Activated naive CD4-positive, alpha-beta T cell treated with Interleukin-2 at 50 U/mL for 16 hours (primary cell): ENCODE data around the gene SMDT1.

Experiments used
- DNase-seq: peaks from one replicate; pipeline ENCODE4 v3.0.0-alpha.2; 2020

SMDT1 gene, protein sequence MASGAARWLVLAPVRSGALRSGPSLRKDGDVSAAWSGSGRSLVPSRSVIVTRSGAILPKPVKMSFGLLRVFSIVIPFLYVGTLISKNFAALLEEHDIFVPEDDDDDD

DNA sequence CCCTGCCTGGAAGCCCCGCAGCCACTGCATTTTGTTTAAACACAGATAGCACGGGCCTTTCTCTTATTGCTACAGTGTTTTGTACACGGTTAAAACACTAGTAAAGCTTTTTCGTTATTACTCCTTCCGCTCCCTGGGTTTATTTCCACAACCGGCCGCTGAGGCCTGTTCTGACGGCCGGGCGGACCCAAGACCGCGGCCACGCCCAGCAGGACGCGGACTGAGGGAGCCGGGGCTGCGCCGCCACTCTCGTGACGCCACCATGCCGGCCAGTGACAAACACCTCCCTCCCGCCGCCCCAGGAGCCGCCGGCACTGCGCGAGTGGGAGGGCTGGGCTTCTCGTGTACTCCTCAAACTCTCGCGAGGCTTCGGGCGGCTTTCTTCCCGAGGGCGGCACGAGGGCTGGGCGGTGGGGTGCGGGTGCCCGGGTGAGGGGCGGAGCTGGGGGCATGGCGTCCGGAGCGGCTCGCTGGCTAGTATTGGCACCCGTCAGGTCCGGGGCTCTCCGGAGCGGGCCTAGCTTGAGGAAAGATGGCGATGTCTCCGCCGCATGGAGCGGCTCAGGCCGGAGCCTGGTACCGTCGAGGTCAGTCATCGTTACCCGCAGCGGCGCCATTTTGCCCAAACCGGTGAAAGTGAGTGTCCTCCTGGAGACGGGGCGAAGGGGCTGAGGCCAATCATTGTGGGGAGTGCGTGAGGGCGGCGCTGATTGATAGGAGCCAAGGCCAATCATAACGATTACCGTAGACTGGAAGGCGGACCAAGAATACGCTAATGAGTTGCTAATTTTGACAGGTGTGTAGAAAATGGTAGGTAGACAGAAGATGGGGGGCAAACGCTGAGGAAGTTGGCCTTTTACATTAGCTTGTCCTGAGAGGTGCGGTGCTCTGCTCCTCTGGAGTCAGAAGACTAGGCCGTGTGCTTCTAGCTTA is at the start of gene SMDT1:
Gene SMDT1 (plus strand): TSS at position 382 of the 933 bp plus-strand sequence. CDS start 69 bp downstream, at position 451.
- peak; percentile 97 for DNase-seq

DNA sequence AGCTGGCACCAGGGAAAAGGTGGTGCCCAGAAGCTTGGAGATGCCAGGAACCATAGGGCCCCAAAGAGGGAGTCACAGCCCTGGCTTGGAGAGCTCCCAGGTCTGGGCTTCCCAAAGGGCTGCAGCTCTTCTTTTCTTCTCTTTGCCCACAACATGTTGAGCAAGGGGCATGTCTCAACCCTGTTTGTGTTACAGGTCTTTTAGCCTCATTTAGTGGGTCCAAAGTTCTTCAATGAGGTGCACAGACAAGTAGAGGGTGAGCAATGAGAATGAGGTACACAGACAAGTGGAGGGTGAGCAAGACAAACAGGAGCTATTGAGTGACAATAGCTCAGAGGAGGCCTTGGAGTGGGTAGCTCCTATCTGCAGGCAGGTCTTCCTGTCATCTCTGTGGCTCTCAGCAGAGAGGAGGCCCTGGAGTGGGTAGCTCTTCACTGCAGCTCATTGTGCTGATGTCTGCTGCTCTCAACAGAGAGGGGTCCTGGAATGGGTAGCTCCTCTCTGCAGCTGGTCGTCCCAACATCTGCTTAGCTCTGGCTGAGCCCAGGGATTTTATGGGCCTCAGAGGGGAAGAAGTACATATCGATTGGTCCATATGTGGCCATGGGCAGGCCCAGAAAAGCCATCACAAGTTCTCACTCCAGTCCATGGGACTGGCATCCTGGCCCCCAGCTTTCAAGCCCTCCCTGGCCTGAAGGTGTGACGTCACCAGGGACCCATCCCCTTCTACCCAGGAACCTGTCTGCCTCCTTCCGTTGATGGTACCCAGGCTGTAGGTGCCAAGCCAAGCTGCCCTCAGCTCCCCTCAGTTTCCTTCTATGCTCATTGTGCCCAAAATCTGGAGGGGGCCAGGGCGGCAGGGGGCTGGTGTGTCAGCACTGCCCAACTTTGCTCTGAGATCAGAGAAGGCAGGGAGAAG is 46.0 kb upstream of the SMDT1 start:
- DNase-seq, result no peak

DNA sequence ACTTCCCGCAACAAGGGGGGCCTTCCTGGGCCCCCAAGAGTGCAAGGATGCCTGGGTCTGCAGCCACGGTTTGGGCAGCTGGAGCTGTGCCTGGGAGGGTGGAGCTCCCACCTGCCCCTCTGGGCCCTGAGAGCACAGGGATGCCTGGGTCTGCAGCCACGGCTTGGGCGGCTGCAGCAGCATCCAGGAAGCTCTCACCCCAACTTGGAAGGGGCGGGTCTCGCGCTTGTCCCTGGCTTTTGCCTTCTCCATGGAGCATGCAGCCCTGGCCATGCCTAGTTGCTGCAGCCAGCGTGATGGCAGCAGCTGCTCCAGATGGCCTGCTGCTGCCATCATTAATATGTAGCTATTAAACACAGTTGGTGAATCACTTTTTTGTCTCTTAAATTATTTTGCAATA is 44.2 kb upstream of the SMDT1 start:
- DNase-seq, result no peak

DNA sequence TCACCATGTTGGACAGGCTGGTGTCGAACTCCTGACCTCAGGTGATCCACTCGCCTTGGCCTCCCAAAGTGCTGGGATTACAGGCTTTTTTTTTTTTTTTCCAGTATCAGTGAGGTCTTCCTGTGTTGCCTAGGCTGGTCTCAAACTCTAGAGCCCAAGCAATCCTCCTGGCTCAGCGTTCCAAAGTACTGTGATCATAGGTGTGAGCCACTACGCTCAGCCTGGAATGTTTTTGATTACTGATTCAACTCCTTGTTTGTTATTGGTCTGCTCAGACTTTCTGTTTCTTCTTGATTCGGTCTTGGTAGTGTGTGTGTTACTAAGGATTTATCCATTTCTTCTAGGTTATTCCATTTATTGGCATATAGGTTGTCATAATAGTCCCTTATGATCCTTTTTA is 40.2 kb upstream of the SMDT1 start:
- DNase-seq, result no peak

DNA sequence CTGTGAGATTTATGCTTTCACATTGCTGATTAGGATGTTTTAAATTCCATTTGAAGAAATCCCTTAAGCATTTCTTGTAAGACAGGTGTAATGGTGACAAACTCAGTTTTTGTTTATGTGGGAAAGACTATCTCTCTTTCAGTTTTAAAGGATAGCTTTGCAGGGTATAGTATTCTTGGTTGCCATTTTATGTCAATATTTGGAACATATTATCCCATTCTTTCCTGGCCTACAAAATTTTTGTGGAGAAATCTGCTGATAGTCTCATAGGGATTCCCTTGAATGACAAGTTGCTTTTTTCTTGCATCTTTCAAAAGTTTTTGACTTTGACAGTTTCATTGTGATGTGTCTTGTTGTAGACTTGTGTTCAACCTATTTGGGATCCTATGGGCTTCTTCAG is 37.7 kb upstream of the SMDT1 start:
- no peak for DNase-seq

DNA sequence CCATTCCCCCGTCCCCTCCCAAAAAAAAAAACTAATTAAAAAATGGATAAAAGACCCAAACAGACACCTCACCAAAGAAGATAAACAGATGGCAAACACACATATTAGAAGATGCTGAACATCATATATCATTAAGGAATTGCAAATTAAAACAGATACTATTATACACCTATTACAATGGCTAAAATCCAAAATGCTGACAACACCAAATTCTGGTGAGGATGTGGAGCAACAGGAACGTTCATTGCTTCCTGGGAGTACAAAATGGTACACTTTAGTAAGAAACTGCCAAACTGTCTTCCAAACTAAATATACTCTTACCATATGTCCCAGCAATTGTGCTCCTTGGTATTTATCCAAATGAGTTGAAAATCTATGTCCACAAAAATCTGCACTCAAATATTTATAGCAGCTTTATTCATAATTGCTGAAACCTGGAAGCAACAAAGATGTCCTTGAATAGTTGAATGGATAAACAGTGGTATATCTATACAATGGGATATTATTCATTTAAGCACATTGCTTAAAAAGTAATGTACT is 28.8 kb upstream of the SMDT1 start:
- DNase-seq, result no peak

DNA sequence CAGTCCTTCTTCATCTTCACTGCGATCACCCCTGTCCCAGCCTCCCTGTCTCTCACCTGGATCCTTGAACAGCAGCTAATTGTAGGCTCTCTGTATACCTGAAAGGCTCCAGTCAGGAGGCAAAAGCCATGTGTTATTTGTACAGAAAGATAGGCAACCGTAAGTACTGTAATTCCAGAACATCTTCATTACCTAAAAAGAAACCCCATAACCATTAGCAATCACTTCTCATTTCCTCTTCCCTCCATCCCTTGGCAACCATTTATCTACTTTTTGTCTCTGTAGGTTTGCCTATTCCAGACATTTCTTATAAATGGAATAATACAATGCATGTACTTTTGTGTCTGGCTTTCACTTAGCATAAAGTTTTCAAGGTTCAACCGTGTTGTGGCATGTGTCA is 26.7 kb upstream of the SMDT1 start:
- no peak for DNase-seq

DNA sequence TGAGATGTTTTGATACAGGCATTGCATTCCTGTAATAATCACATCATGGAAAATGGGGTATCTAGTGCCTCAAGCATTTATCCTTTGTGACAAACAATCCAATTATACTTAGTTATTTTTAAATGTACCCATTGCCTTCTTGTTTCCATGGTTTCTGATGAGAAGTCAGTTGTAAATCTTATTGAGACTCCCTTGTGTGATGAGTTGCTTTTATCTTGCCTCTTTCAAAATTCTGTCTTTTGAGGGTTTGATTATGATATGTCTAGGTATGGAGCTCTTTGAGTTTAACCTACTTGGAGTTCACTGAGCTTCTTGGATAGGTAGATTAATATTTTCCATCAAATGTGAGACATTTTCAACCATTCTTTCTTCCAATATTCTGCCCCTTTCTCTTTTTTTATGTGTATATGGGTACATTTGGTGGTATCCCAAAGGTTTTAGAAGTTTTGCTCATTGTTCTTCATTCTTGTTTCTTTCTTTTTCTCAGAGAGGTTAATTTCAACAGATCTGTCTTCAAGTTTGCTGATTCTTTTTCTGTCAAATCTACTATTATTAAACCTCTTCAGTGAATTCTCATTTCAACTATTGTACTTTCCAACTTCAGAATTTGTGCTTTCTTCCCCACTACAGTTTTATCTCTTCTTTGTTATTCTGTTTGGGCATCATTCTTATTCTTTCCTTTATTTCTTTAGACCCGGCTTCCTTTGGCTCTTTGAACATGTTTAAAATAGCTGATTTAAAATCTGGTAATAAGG is 22.6 kb upstream of the SMDT1 start:
- DNase-seq, result no peak

DNA sequence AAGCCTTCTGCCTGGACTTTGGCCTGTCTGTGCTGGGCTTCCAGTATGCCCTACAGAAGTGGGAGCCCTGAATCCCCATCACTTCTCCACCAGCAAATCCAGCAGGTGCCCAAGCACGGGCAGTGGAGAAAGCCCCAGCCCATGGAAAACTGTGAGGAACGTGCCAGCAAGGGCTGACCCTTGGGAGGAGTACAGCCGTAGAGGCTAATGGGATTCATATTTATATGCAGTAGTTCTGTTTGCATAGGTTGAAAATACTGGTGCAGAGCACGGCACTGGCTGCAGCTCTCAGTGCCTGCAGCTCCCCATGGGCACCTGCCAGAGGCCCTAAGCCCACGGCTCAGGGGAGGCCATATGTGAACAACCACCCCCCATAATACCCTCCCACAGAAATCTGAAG is 19.0 kb upstream of the SMDT1 start:
- no peak for DNase-seq

DNA sequence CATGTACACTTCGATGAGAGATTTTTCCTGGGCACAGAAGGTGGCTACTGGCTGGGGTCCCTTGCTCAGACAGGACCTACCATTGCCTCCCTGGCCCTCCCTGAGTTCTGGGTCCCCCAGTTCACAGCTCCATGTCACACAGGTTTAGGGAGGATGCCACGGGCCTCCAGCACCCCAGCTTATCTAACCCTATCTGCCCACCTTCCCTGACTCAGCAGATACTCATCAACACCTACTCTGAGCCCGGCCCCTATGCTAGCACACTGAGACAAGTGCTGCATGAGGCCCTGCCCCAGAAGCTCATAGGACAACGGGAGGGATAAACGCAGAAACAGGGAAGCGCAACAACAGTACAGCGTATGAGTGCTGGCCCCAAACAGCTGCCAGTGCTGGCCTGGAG is 18.5 kb upstream of the SMDT1 start:
- DNase-seq, result no peak

DNA sequence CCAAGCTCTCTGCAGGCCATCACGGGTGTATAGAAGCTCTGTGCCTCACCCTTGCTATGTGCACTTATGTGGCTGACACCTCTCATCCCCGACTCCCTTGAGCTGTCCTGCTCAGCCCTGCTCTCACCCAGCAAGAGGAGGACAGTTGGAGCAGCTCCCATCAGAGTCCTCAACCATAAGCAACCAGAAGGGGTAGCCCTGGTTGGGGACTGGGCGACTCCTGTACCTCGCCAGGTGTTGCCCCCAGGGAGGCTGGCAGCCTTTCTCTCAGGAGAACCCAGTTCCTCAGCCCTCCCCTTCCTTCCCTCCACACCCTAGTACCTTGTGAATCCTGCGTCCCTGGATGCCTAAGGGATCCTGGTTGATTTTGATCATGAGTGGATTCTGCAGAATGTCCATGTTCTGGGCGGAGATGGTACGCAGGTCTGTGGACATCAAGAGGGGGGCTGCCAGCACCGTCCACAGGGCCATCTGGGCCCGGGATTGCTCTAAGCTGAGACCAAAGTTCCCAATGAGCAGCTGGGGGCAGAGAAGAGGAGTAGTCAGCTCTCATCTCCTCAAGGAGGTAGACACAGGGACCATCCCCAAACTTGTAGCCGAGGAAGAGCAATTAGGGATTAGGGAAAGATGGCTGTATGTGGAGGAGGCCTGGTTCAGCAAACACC is 16.9 kb upstream of the SMDT1 start:
- no peak for DNase-seq

DNA sequence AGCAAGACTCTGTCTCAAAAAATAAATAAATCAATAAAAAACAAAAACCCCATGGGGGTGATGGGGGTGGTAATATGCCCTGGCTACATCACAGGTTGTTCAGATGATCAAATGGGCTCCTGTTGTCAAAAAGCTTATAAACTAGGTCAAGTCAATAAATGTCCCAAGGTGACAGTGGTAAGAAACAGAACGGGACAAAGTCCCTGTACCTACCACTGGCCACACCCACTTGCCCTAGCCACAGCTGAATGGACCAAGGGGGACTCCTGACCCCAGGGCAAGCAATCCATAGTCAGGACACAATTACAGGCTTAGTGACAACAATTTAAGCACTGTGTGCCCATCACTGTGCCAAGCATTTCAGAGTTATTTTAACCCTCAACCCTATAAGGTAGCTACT is 14.9 kb upstream of the SMDT1 start:
- no peak for DNase-seq

DNA sequence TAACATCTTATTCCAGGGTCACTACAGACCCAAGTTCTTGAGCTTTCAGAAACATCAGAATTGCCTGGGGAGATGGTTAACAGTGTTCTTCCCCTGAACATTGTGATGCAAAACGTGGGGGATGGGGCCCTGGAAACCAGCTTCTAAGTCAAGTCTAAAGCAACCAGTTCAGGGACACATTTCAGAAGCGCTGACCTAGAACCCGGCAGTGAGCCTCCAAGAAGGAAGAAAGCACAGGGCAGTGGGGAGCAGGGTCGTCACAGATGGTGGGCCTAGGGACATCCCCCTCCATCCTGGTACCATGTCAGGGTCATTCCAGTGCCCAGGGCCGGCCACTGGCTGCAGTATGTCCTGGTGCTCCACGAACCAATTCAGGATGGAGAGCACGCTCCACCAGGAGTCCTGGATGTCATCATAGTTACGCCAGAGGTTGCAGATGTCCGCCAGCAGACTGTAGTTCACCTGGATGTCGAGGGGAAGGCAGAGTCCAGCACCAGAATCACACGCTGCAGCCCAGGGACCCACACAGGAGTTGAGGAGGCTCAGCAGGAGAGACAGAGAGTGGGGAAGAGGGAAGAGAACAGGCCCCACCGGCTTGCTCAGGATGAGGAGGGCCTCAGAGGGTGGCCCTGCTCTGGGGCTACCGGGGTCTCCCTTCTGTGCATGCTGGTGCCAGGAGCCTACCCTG is 13.9 kb upstream of the SMDT1 start:
- no peak for DNase-seq

DNA sequence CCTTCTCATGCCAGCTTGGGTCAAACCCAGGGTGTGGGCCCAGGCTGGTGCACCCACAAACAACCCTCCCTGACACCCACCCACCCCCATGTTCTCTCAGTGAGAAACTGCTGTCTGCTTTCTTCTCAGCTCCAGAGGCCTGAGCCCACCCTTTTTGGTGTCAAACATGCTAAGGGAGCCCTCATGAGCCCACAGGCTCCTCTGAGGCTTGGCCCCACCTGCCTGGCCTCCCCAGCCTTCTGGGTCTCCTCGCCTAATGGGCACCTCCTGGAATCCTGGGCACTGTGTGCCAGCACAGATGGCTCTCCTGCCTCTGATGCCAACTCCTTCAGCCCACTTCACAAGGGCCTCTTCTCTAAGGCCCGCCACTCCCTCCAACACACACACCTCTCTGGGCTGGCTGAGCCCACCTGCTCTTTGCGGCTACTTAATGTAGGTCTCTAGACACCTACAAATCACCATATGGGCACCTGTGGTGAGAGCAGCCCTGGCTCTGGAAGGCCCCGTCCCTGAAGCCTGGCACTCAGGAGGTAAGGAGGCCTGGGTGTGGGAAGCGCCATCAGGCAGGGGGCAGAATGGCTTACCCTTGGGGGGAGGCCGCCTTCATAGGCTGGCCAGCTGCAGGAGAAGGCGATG is 13.3 kb upstream of the SMDT1 start:
- DNase-seq, result no peak

DNA sequence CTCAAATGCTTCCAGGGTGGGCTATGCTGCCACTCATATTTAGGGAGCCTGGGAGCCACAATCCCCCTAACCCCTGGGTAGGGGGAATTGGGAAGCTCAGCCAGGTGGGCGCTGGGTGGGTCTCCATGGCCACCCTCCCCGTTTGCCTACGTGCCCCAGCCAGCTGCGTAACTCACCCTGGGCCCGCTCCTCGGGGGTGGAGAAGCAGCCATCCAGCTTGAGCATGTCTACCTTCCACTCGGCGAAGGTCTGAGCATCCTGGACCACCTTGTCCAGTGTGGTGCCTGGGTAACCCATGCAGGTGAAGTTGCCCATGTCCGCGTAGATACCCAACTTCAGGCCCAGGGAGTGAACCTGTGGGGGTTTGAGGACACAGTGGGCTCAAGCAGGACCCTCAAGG is 12.6 kb upstream of the SMDT1 start:
- no peak for DNase-seq

DNA sequence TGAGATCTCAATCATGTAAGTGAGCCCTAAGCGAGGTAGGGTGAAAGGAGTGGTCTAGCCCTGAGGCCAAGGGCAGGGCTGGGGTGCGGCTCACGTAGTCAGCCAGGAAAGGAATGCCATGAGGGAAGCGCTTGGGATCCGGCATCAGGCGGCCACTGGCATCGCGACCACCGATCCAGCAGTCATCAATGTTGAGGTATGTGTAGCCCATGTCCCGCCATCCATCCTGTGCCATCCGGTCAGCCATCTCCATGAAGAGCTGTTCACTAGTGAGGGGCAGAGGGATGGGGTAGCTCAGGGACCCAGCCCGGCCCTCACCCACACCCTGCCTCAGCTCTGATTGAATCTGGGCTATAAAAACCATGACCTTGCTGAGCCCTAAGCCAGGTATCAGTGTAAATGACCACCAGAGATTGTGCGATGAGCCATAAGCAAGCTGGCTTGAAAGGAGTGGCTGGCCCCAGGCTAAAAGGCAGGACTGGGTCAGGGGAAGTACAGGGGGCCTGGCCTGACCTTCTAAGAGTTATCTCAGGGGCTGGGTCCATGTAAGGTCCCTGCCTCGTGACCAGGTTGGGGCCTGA is 11.7 kb upstream of the SMDT1 start:
- no peak for DNase-seq

DNA sequence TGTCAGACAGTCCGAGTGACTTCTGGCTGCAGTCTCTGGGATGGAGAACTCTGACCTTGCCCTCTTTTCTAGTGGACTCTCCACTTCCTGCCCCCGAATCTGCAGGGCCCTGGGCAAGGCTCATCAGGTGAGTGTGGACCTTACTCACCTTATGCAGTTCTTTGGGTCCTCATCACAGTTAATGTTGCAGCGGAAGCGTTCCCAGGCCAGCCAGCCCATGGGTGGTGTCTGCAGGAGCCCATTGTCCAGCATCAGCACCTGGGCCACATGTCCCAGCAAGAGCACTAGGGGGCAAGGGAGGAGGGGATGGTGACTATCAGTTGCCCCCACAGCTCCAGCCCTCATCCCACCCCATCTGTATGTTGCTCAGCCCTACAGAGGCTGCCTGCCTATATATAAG is 11.2 kb upstream of the SMDT1 start:
- no peak for DNase-seq

DNA sequence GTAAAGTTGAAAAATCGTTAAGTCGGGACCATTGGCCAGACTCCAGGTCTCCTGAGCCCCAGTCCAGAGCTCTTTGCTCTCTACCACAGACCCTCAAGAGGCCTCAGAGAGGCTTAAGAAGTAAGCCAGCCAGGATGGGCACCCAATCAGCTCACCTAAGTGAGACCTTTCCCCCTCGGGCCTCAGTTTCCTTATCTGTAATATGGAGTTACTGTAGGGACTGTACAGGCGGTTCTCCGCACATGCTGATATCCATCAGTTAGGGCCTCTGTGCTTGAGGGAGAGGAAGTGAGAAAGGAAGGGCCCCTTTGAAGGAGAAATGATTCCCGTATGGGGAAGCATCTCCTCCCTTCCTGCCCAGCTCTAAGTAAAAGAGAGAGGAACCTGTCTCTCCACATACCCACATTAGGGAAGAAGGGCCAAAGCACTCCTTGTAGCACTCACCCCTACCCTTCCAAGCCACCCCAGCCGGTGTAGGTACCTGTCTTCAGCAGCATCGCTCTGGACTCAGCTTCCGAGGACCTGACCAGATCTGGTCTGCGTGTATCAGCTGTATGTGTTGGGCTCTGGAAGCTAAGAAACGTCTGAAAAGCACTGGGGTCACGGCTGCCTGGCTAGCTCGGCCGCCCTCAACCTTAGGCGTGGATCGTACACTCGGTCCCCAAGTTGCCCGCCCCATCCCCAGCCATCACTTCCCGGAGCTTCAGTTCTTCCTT is 9.5 kb upstream of the SMDT1 start:
- DNase-seq, result no peak

DNA sequence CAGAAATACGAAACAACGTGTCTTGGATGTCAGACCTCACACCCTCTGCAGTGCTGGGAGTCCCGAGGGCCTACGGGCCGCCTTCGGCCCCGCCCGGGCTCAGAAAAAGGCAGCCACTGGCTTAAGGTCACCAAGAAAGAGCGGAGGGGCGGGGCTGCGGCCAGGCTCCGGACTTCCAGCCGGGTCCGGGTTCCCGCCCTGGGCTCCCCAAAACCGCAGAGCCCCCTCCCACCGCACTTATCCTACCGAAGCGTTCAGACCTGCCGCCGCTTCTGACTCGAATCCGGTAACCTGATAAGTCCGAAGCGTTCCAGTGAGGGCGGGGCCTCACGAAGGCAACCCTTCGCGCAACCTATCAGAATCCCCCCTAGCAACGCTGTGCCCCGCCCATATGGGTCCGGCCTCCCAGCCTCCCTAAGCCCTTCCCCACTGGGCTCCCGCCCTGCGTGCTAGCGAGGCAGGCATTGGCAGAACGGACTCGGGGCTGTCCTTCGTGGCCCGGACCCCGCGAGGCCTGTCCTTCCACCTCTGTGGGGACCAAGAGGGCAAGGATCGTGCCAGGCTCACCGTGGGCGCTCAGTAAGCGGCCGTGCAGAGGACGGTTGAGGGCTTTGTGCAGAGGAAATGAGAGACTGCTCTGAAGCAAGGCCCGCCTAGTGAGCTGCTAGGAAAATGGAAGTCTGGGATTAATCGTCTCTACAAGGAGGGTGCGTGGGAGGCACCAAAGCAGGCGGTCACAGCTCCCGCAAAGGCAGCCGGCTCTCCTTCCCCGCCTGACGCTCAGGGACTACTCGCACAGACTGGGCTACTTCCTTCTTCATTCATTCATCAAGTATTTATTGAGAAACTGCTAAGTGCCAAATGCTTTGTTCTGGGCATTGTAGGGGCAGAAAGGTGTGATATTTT is 8.7 kb upstream of the SMDT1 start, which contains the start of gene NAGA:
Gene NAGA (minus strand): TSS at position 296 of the 906 bp plus-strand sequence. CDS start 515 bp downstream, outside the sequence.
- DNase-seq, result peak; percentile 94
